NT2/D1 (cell line): ENCODE results near the gene AOAH.

Source experiments
- SUZ12 ChIP-seq: IDR thresholded peaks from 2 replicates; pipeline ENCODE4 v1.6.1; 2011; ENCODE audit not compliant: insufficient read length, insufficient read depth; ENCODE audit errors: extremely low read depth
- ZNF274 ChIP-seq: IDR thresholded peaks from 2 replicates; pipeline ENCODE4 v1.6.1; 2011; ENCODE audit warnings: mild to moderate bottlenecking, low read depth, low read length

DNA sequence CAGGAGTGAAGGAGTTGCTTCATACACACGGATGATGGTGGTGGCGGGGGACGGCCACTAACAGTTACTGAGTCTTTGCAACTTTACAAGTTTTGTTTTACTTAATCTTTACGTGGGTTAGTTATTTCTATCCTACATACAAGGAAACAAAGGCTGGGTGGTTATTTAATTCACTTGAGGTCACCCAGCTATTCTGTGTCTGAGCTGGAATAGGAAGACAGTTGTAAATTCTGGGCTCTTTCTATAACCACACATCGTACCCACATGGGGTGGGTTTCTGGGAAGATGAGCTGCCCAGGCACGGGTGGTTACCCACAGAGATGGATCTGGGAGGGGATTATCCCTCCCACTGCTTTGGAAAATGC is 196.8 kb downstream of the AOAH start:
- TF ChIP-seq ZNF274 (no peak), SUZ12 (no peak)
